ENCODE results near the gene UBE2M.

- TF ChIP-seq CTCF (IDR thresholded peaks at IDR 0.05; ENCODE audit: low read depth, low read length) (no peak), EZH2phosphoT487 (IDR thresholded peaks at IDR 0.05; ENCODE audit: low read depth) (no peak)
These were observed 29.0 kb downstream of the UBE2M start for GRCh38 chr19:58529405-58529804.
